HL-60/S4 treated with phorbol 12-myristate 13-acetate at 8.2 ng/mL for 4 days and 3 days (cell line): ENCODE results near the gene PDZK1IP1.
"Not testable (repeated sequence)": the region's sequence is repeated elsewhere in the genome, so short reads cannot be mapped to it uniquely, and the experiment has no call there.

Experiments used
- in situ Hi-C: fragments of 300-500 bp; cut with MboI; formaldehyde crosslinking; loops from 2 replicates; pipeline ENCODE4 v1.15.0; 2022; ENCODE audit warnings: low sequenced_read_pairs

The PDZK1IP1 gene

DNA sequence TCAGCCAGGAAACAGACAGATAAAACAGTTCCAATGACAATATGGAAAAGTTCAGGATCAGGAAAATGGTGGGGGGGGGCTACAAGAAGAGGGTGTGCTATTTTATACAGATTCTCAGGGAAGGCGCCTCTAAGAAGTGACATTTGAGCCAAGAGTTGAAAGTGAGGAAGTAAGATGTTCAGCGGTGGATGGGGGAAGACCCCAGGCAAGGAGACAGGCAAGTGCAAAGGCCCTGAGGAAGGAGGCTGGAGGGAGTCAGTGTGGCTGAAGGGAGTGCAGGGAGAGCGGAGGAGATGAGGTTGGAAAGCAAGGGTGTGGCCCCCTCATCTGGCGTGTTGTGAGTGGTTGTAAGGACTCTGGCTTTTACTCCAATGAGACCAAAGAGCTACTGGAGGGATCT, 8.4 kb upstream of the PDZK1IP1 start:
- in situ Hi-C loops = no loop called here

DNA sequence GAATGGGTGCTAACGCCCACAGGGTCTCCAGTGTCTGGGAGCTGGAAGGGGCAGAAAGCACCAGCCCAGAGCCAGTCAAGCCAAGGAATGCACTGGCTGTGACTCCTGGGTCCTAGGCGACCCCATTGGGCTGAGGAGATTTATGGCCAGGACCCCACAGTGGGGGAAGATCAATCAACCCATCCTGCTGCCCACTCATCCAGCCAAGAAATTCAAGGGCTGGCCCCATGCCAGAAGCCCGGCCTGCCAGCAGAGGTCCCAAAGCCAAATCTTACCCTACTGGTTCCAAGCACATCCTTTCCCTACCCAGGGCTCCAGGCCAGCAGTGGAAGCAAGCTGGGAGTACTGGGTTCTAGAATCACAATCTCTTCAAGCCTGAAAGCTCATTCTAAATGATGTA, 6.8 kb upstream of the PDZK1IP1 start:
- in situ Hi-C loops = no loop called here

DNA sequence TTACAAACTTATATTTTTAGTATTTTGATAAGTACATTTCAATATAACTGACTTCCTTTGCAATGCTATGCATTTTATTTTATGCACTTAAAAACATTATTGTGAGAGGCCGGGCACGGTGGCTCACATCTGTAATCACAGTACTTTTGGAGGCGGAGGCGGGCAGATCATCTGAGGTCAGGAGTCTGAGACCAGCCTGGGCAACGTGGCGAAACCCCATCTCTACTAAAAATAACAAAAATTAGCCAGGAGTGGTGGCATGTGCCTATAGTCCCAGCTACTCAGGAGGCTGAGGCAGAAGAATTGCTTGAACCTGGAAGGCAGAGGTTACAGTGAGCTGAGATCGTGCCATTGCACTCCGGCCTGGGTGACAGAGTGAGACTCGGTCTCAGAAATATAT, 6.1 kb upstream of the PDZK1IP1 start:
- in situ Hi-C loops = not testable (repeated sequence)

DNA sequence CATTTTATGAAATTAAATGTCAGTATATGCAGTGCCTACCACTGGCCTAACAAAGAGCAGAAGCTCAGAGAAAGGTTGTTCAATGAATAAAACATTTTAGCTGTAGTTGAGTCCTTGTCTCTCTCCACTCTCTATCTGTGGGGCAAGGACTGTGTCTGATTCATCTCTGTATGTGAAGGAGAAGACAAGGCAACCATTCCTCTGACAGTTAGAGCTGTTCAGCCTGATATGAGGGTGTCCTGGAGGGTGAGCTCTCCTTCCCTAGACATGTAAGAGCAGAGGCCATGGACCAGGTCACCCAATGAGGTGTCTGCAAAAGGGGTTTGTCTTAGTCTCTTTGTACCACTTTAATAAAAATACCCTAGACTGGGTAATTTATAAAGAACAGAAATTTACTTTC, 4.5 kb upstream of the PDZK1IP1 start:
- in situ Hi-C loops = no loop called here

DNA sequence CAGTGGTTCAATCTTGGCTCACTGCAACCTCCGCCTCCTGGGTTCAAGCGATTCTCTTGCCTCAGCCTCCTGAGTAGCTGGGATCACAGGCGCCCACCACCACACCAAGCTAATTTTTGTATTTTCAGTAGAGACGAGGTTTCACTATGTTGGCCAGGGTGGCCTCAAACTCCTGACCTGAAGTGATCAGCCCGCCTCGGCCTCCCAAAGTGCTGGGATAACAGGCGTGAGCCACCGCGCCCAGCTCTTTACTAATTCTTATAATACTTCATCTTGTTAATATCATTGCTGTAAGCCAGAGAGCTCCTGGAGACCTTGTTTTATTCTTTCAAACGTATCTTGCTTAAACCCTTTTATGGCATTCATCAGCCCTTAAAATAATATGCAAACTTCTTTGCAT, 3.7 kb upstream of the PDZK1IP1 start:
- in situ Hi-C loops = not testable (repeated sequence)

DNA sequence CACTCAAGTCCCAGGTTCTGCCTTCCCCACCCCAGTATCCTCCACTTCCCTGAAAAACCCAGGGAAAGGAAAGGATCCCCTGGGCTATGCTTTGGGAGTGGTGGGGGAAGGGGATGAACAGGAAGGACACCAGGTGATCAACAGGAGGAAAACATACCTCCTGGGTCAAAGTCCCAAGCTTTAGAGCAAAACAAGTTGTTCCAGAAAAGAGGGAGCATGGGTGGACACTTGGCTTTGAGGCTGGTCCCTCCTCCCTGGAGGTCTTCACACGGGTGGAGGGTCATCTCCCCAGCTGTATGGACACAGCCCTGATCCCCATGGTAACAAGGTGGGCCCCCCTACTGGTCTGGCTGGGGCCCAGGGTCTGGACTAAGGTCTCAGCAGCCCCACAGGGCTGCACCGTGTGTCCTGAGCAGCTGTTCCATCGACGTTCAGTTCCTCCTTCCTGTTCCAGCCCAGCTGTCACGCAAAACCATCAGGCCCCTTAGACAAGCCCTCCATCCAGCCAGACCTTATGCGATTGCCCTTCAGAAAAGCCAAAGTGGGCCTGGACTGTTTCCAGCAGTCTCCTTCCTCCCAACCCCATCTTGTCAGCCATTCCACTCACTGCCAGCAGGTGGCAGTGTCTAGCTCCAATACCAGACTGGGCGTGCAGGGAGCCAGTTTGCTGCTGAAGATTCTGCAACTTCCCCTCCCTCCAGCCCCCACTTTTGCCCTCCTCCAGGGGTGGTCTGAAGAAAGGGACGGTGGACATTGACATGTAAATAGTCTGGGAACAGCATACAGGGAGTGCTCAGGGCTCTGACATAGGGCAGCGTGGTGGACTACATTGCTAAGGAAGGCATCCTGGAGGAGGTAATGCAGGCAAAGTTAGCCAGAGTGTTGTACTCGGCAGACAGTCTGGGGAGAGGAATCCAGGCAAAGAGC, 2.9 kb upstream of the PDZK1IP1 start:
- in situ Hi-C loops = no loop called here

DNA sequence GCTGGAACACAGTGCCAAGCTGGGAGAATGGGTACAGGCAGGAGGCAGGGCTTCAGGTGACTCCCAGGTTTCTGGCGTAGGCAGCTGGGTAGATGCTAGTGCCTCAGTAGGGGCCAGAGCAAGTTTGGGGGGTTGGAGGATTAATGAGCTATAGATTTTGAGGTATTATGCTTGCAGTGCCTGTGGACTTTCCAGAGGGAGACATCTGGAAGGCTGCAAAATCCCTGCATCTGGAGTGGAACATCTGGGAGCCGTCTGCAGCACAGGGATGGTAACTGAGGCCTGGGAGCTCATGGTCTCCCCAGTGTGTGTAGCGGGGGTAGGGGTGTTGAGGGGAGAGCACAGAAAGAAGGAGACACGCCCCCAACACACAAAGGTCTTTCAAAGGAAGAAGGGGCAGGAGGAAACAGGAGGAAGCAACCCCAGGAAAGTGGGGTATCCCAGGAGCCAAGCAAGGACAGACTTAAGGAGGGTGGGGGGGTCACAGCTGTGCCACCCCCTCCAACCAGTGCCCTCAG, 2.2 kb upstream of the PDZK1IP1 start:
- in situ Hi-C loops = no loop called here

DNA sequence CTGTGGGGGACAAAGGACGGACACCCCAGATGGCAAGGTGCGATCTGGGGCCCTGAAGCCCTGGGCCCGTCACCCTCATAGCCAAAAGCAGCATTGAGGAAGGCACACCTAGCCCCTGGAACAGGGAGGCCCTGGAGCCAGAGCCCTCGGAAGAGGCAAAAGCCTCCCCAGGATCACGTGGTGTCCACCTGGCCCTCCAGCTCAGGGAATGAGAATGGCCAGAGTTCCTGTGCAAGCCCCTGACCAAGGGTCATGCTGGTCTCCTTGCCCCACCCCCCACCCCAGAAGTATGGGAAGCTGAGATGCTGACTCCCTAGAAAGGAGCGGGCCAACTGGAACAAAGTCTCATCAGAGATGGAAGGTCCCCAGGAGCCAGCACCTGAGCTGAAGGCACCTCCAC, 1.0 kb upstream of the PDZK1IP1 start:
- in situ Hi-C loops = no loop called here

DNA sequence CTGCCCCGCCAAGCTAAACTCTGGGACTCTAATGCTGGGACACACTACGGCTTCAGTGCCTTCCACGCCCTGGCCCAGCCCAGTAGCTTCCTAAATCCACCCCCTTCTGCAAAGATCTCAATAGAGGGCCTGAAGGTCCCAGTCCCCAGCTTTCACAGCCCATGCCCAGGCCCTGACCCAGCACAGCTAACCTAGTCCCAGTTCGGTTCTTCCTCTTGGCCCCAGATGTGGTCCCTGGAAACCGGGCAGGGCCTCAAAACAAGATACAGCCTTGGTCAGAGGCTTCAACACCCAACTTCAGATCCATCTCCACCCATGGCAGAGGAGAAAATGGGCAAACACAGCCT, 646 bp upstream of the PDZK1IP1 start:
- in situ Hi-C loops = no loop called here

DNA sequence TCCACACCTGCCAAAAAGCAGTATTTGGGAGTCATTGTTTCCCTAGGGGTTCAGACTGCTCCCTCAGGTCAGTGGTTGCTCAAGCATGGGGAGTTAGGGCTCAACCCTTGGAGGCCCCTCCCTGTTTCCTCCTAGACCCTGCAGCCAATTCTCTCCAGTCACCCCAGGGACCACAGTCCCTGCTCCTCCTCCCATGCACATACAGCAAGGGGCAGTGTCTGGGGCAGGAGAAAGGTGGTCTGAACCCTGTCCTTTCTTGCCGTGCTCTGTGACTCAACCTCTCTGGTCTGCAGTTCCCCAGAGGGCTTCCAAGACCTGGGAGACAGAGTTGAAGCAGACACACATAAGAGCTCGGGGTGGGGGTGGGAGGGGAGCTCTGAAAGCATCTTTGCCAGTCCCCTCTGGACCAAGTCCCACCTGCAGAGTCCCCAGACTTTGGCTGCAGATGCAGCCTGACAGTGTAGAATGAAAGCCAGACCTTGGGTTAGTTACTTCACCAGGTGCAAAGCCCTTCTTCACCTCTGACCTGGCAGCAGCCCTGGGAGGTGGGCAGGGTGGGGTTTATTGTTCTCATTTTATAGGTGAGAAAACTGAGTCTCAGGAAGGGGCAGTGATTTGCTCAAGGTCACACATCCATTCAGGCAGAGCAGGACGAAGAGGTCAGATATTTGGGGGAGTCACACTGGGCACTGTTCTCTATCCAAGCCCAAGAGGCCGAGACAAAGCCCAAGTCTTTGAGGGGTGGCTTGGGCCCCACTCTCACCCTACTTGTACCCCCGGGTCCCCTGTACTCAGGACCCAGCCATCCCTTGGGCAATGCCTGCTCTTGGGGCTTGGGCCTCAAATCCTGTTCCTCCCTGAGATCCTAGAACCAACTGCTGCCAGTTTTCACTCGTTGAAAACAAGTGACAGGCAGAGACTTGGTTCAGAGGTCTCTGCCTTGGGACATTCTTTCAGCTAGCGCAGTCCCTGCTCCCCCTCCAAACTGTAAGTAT, 748 bp downstream of the PDZK1IP1 start:
- in situ Hi-C loops = no loop called here

DNA sequence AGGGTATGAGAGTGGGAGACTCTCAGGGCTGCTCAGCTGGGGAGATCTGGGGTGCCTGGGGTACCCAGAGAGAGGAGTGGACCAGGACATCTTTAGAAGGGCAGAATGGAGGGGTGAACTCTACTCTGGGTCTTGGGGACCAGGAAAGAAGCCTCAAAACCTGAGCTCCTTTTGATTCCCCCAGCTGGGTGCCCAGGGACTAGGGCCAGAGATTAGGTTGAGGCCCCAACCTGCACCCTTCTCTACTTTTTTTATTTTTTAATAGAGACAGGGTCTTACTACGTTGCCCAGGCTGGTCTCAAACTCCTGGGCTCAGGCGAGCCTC, 1.9 kb downstream of the PDZK1IP1 start:
- in situ Hi-C loops = no loop called here

DNA sequence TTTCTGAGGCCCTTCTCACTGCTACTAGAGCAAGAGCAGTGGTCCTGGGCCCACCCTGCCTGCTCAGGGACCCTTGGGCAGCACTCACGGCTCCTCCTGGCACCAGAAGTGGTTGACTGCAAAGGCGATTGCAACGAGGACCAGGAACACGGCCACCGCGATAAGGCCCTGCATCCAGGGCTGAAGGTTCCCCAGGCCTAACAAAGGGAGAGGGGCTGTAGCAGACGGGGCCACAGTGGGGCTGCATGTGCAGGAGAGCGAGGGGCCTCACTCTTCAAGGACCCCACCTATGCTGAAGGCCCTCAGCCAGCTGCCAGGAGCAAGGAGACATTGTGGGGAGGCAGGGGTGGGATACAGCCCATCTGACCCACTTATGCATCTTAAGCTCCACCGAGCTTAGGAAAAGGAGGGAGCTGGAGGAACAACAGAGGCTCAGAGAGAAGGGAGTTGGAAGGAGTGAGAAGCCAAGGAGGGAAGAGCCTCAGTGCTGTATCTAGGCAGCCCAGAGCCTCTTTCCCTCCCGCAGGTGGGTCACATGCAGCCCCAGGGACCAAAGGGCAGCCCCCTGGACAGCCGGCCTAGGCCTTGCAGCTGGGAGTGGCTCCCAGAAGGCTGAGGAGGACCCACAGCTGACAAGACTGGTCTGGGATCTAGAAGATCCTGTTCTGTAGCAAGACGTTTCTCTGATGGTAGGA, 2.5 kb downstream of the PDZK1IP1 start:
- in situ Hi-C loops = no loop called here

DNA sequence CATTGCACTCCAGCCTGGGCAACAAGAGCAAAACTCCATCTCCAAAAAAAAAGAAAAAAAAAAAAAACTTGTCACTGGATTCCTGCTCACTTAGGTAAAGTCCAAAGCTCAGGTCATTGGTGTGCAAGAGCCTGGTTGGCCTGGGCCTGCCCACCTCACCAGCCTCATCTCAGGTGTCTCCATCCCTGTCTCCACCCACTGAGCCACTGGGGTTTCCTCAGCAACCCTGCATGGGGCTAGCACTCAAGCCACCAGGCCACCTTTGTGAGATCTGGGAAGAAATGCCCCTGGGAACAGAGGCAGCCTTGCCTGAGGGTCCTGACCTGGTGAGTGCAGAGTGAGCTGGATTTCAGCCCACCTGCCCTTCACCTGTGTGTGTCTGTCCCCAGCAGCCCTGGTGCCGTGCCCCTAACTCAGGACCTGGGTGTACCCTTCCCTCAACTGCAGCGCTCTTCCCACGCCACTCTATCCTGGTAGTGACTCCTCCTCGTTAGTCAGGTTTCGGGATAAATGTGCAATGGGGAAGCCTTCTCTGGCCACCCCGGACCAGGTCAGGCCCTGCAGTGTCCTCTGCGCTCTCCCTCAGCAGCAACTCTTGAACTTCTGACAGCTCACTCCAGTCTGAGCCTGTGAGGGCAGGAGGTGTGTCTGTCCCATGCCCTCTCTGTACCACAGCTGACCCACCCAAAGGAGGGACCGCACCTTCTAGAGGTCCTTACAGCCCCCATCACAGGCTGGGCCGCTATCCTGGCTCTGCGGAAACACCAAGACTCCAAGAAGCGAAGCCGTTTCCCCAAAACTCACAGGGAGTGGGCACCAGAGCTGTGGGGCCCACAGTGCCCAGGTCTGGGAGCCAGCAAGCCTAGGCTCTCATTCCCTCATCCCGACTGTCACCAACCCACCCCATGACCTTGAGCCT, 3.3 kb downstream of the PDZK1IP1 start:
- in situ Hi-C loops = no loop called here

DNA sequence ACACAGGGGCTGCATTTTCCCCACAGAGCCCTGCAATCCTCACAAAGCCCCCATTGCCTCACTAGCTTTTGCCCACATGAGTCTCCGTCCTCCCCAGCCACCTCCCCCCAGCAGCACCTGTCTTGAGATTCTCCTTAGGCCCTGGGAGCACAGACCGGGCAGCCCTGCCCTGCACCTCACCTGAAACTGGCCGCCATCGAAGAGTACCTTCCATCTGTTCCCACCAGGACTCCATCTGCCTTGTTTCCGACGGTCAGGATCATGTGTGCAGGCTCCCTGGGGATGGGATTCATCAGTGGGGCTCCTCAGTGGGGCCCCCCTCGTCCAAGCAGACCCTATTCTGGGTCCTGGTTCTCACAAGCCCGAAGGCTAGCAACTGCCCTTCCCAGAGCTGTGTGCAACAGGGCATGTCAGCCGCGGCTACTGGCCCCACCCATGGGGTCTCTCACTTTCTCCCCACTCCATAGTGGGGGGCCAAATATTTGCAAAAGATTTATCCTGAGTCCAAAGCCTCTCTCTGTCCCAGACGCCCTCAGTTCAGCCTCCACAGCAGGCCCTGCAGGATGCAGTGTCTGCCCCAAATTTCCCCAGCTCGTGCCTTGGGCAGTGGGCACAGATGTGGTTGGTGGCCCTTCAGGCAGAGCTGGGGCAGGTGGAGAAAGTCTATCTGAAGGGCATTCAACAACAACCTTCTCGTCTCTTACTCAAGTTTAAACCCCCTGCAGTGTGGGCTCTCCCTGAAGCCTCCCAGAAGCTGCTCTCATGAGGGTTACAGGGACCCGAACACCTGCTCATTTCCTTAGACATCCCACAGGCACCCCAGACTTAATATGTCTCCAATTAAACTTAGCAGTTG, 4.8 kb downstream of the PDZK1IP1 start:
- in situ Hi-C loops = no loop called here

DNA sequence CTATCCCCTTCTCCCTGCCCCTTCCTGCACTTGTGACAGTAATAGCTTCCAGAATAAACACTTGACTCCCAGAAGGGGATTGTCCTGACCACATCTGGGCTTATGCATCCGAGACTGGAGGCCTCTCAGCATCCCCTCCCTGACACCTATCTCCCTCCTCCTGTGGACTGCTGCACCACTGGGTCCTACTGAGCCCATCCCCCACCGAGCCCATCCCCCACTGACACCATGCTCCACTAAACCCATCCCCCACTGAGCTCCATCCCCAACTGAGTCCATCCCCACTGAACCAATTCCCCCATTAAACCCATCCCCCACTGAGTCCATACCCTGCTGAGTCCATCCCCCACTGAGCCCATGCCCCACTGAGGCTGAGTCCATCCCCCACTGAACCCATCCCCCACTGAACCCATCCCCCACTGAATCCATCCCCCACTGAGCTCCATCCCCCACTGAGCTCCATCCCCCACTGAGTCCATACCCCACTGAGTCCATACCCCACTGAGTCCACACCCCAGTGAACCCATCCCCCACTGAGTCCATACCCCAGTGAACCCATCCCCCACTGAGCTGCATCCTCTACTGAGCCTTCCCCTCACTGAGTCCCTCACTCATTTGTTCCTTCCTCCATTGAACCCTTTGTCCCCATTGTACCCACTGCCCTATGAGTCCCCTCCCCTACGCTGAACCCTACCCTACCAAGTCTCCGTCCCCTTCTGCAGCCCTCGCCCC, 5.6 kb downstream of the PDZK1IP1 start:
- in situ Hi-C loops = no loop called here

DNA sequence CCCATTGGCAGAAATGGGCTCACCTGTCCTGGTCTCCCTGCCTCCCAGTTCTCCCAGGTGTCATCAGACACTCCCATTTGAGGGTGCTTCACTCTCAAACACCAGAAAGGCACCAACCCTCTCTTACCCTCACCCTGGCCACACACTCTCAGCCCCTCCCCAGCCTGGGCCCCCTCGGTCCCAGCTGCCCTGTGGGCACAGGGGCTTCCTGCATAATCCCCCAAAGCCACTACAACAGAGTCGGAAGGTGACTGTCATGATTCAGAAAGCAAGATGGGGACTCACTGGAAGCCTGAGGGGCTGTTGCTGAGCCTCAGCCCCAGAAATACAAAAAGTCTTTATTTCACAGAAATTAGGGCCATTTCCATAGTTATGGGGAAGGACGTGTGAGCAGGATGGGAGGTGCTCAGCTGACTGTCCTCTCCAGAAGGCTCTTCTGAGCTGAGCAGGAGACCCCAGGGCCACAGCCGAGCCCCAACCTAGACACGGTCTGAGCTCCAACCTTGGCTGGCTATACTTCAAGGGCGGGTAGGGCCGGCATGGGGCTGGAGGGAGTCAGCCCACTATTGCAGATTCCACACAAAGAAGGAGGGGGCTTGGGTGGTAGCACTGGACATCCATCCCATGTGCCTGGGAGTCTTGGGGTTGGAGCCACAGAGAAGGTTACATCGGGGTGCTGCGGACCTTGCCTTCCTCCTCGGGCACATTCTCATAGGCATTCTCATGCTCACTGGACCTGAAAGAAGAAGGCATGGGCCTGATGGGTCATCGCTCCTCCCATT, 6.3 kb downstream of the PDZK1IP1 start:
- in situ Hi-C loops = no loop called here

DNA sequence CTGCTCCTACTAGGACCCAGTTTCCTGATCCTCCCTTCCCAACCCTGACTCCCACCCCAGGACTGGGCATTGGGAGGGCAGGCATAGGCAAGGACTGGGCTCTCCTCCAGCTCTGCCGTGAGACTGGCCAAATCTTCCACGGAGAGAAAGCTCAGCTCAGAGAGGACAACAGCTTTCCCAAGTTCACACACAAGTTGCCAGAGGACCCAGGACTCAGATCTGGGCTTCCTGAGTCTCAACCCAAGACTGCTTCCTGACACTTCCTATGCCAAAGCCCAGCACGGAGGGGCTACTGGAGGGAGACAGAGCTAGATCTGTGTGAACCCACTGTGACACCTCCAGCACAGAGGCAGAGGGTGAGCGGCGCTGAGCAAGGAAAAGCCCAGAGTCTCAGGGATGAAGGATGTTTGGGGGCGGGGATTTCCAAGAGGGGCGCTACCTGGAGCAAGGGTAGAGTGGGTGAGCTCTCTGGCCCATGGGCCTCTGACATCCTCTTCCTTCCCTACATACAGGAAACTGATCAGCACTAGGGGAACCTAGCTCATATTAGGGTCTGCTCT, 7.1 kb downstream of the PDZK1IP1 start:
- in situ Hi-C loops = no loop called here
